Mucosa of stomach (tissue), 1 donor: Measurements from ENCODE around the gene TMEM9.

ENCODE experiments used
- H3K27me3 ChIP-seq: one replicate; pipeline ENCODE4 v1.7.0; 2013; ENCODE audit warnings: mild to moderate bottlenecking, low read length; ENCODE audit not compliant: control insufficient read depth, insufficient read depth
- H3K36me3 ChIP-seq: one replicate; pipeline ENCODE4 v1.7.0; 2013; ENCODE audit warnings: low read length; ENCODE audit not compliant: control insufficient read depth, insufficient read depth
- H3K4me1 ChIP-seq: one replicate; pipeline ENCODE4 v1.7.0; 2013; ENCODE audit warnings: mild to moderate bottlenecking, low read length; ENCODE audit not compliant: control insufficient read depth, insufficient read depth
- H3K4me3 ChIP-seq: one replicate; pipeline ENCODE4 v1.7.0; 2013; ENCODE audit warnings: low read length
- H3K9ac ChIP-seq: one replicate; pipeline ENCODE4 v1.7.0; 2013; ENCODE audit warnings: mild to moderate bottlenecking, low read length, moderate library complexity
- H3K9me3 ChIP-seq: one replicate; pipeline ENCODE4 v1.7.0; 2013; ENCODE audit warnings: mild to moderate bottlenecking, low read length, moderate library complexity; ENCODE audit not compliant: control insufficient read depth
- donor health status: Pancreatic carcinoma.

The TMEM9 gene

GRCh38 chr1:201093561-201093960 is 60.7 kb downstream of the TMEM9 start:
- Histone ChIP-seq H3K9ac (no peak overlapping the region), H3K4me1 (no peaks in the 10 kb centered on the region), H3K9me3 (no peaks in the 10 kb centered on the region), H3K27me3 (no peaks in the 10 kb centered on the region), H3K4me3 (no peak overlapping the region), H3K36me3 (no peaks in the 10 kb centered on the region)

GRCh38 chr1:201092738-201093137 is 61.5 kb downstream of the TMEM9 start:
- no peak overlapping the region for H3K9ac ChIP-seq
- peaks cover 4% of the 10 kb centered on the region for H3K4me1 ChIP-seq
- H3K27me3 ChIP-seq = no peaks in the 10 kb centered on the region
- no peak overlapping the region for H3K4me3 ChIP-seq
- no peaks in the 10 kb centered on the region for H3K36me3 ChIP-seq
- H3K9me3 ChIP-seq = no peaks in the 10 kb centered on the region

- H3K27me3 ChIP-seq = no peaks in the 10 kb centered on the region
- peaks cover 4% of the 10 kb centered on the region for H3K4me1 ChIP-seq
- H3K9ac ChIP-seq = no peak overlapping the region
- H3K9me3 ChIP-seq = no peaks in the 10 kb centered on the region
- no peak overlapping the region for H3K4me3 ChIP-seq
- H3K36me3 ChIP-seq = no peaks in the 10 kb centered on the region
Measured at GRCh38 chr1:201091256-201091655, 63.0 kb downstream of the TMEM9 start.

GRCh38 chr1:201090541-201090940 is 63.7 kb downstream of the TMEM9 start:
- Histone ChIP-seq H3K36me3 (no peaks in the 10 kb centered on the region), H3K27me3 (no peaks in the 10 kb centered on the region), H3K9ac (no peak overlapping the region), H3K4me3 (no peak overlapping the region), H3K4me1 (peaks cover 4% of the 10 kb centered on the region), H3K9me3 (no peaks in the 10 kb centered on the region)

GRCh38 chr1:201089596-201089995 is 64.7 kb downstream of the TMEM9 start:
- Histone ChIP-seq H3K9me3 (no peaks in the 10 kb centered on the region), H3K9ac (no peak overlapping the region), H3K4me1 (peaks cover 4% of the 10 kb centered on the region), H3K4me3 (no peak overlapping the region), H3K36me3 (no peaks in the 10 kb centered on the region), H3K27me3 (peaks cover 2% of the 10 kb centered on the region)

- Histone ChIP-seq H3K9ac (no peak overlapping the region), H3K4me1 (peaks cover 4% of the 10 kb centered on the region), H3K36me3 (no peaks in the 10 kb centered on the region), H3K4me3 (no peak overlapping the region), H3K9me3 (no peaks in the 10 kb centered on the region), H3K27me3 (peaks cover 4% of the 10 kb centered on the region)
Measured at GRCh38 chr1:201088901-201089525, 65.3 kb downstream of the TMEM9 start.

- peaks cover 4% of the 10 kb centered on the region for H3K27me3 ChIP-seq
- H3K9ac ChIP-seq = no peak overlapping the region
- peaks cover 4% of the 10 kb centered on the region for H3K4me1 ChIP-seq
- H3K9me3 ChIP-seq = no peaks in the 10 kb centered on the region
- no peaks in the 10 kb centered on the region for H3K36me3 ChIP-seq
- no peak overlapping the region for H3K4me3 ChIP-seq
Measured at GRCh38 chr1:201088395-201088794, 65.9 kb downstream of the TMEM9 start.

- H3K9me3 ChIP-seq = no peaks in the 10 kb centered on the region
- H3K36me3 ChIP-seq = no peaks in the 10 kb centered on the region
- no peak overlapping the region for H3K4me3 ChIP-seq
- peaks cover 4% of the 10 kb centered on the region for H3K4me1 ChIP-seq
- H3K27me3 ChIP-seq = peaks cover 10% of the 10 kb centered on the region
- no peak overlapping the region for H3K9ac ChIP-seq
Measured at GRCh38 chr1:201085902-201086735, 68.2 kb downstream of the TMEM9 start.
